Large intestine (tissue), 3 donors: ENCODE measurements around the gene MBTD1. TPM values are rescaled to one million over a fixed set of nuclear protein-coding genes. Genes with fewer than 3 reads are reported as not detected.

Experiments
- DNase-seq, 2 donors: peaks; one replicate each; pipeline versions ENCODE4 v3.0.0 to v3.0.0-alpha.2; 2013
- H3K27ac ChIP-seq: one replicate; pipeline ENCODE4 v1.5.1; 2013; ENCODE audit warnings: low read length
- H3K27me3 ChIP-seq: 2 replicates; pipeline ENCODE4 v1.6.1; 2013; ENCODE audit warnings: low read length; ENCODE audit not compliant: control insufficient read depth, insufficient read depth
- H3K36me3 ChIP-seq: 2 replicates; pipeline ENCODE4 v1.6.1; 2013; ENCODE audit warnings: low read length; ENCODE audit not compliant: control insufficient read depth, insufficient read depth
- H3K4me1 ChIP-seq: one replicate; pipeline ENCODE4 v1.6.1; 2013; ENCODE audit warnings: low read length; ENCODE audit not compliant: control insufficient read depth, insufficient read depth
- H3K4me3 ChIP-seq: one replicate; pipeline ENCODE4 v1.5.1; 2013; ENCODE audit warnings: low read length
- H3K9me3 ChIP-seq: one replicate; pipeline ENCODE4 v1.6.1; 2013; ENCODE audit warnings: mild to moderate bottlenecking, low read depth, low read length, moderate library complexity; ENCODE audit not compliant: control insufficient read depth
- WGBS: methylation state at CpG from one replicate; pipeline ENCODE4 v1.1.5; 2013; ENCODE audit warnings: low lambda C conversion rate; ENCODE audit not compliant: insufficient coverage; 5-methylcytosine and 5-hydroxymethylcytosine counted together
- polyA plus RNA-seq: library from polyadenylated mRNA; unstranded; fragments of 120-200 nt; gene quantifications from one replicate; pipeline ENCODE4 v1.2.1, GENCODE V29; 2013

Gene MBTD1
- polyA plus RNA-seq, 1 donor: 28.0 TPM

- DNase-seq: no peak
- Histone ChIP-seq H3K4me1 (peaks cover 8% of the 10 kb centered on the region), H3K4me3 (no peak overlapping the region), H3K36me3 (no peaks in the 10 kb centered on the region), H3K27me3 (no peaks in the 10 kb centered on the region), H3K27ac (no peak overlapping the region), H3K9me3 (no peaks in the 10 kb centered on the region)
- WGBS: 69% methylated on average over 2 of the region's 5 CpGs
Measured at GRCh38 chr17:51150932-51151331, 108.9 kb downstream of the MBTD1 start.

GRCh38 chr17:51149163-51149562, 110.7 kb downstream of the MBTD1 start:
- H3K27ac ChIP-seq: no peak overlapping the region
- H3K4me3 ChIP-seq: no peak overlapping the region
- no CpG with 5 or more reads among the region's 2 CpGs for WGBS
- H3K36me3 ChIP-seq: no peaks in the 10 kb centered on the region
- no peaks in the 10 kb centered on the region for H3K27me3 ChIP-seq
- no peak for DNase-seq
- H3K4me1 ChIP-seq: peaks cover 19% of the 10 kb centered on the region
- H3K9me3 ChIP-seq: no peaks in the 10 kb centered on the region

GRCh38 chr17:51147650-51148049, 112.2 kb downstream of the MBTD1 start:
- Histone ChIP-seq H3K27me3 (no peaks in the 10 kb centered on the region), H3K4me3 (no peak overlapping the region), H3K36me3 (no peaks in the 10 kb centered on the region), H3K9me3 (no peaks in the 10 kb centered on the region), H3K27ac (no peak overlapping the region), H3K4me1 (peaks cover 25% of the 10 kb centered on the region)
- WGBS: no CpG with 5 or more reads among the region's 4 CpGs
- DNase-seq: no peak

GRCh38 chr17:51144266-51145022, 115.4 kb downstream of the MBTD1 start:
- Histone ChIP-seq H3K4me1 (peaks cover 36% of the 10 kb centered on the region), H3K36me3 (no peaks in the 10 kb centered on the region), H3K4me3 (no peak overlapping the region), H3K27me3 (no peaks in the 10 kb centered on the region), H3K9me3 (no peaks in the 10 kb centered on the region), H3K27ac (peak overlapping the region; percentile 29)
- WGBS: no CpG with 5 or more reads among the region's 6 CpGs
- peak in 1 of 2 donors; percentile 35 for DNase-seq

GRCh38 chr17:51142597-51142996, 117.3 kb downstream of the MBTD1 start:
- WGBS: 100% methylated on average over 2 of the region's 2 CpGs

GRCh38 chr17:51135956-51136355, 123.9 kb downstream of the MBTD1 start:
- H3K4me3 ChIP-seq: no peak overlapping the region
- H3K36me3 ChIP-seq: no peaks in the 10 kb centered on the region
- no peaks in the 10 kb centered on the region for H3K9me3 ChIP-seq
- peaks cover 31% of the 10 kb centered on the region for H3K4me1 ChIP-seq
- DNase-seq: no peak
- no CpG with 5 or more reads among the region's 3 CpGs for WGBS
- no peaks in the 10 kb centered on the region for H3K27me3 ChIP-seq
- H3K27ac ChIP-seq: no peak overlapping the region

More at GRCh38 chr17:51142597-51142996, 117.3 kb downstream of the MBTD1 start:
- peaks cover 40% of the 10 kb centered on the region for H3K4me1 ChIP-seq
- H3K27me3 ChIP-seq: no peaks in the 10 kb centered on the region
- H3K36me3 ChIP-seq: no peaks in the 10 kb centered on the region
- no peak overlapping the region for H3K4me3 ChIP-seq
- no peaks in the 10 kb centered on the region for H3K9me3 ChIP-seq
- DNase-seq: no peak
- H3K27ac ChIP-seq: no peak overlapping the region

- H3K4me1 ChIP-seq: peaks cover 16% of the 10 kb centered on the region
- no peaks in the 10 kb centered on the region for H3K27me3 ChIP-seq
- H3K27ac ChIP-seq: peak overlapping the region; percentile 25
- H3K4me3 ChIP-seq: no peak overlapping the region
- H3K9me3 ChIP-seq: no peaks in the 10 kb centered on the region
- peak in 1 of 2 donors; percentile 39 for DNase-seq
- no CpG with 5 or more reads among the region's 2 CpGs for WGBS
- H3K36me3 ChIP-seq: no peaks in the 10 kb centered on the region
Measured at GRCh38 chr17:51133365-51133764, 126.5 kb downstream of the MBTD1 start.

- H3K27me3 ChIP-seq: no peaks in the 10 kb centered on the region
- peaks cover 20% of the 10 kb centered on the region for H3K4me1 ChIP-seq
- peak overlapping the region; percentile 25 for H3K27ac ChIP-seq
- no peaks in the 10 kb centered on the region for H3K9me3 ChIP-seq
- H3K36me3 ChIP-seq: no peaks in the 10 kb centered on the region
- peak in 1 of 2 donors; percentile 59 for DNase-seq
- H3K4me3 ChIP-seq: no peak overlapping the region
Measured at GRCh38 chr17:51132964-51133319, 126.9 kb downstream of the MBTD1 start.

GRCh38 chr17:51128076-51128475, 131.8 kb downstream of the MBTD1 start:
- Histone ChIP-seq H3K4me3 (no peak overlapping the region), H3K9me3 (no peaks in the 10 kb centered on the region), H3K36me3 (no peaks in the 10 kb centered on the region), H3K4me1 (peaks cover 39% of the 10 kb centered on the region), H3K27me3 (no peaks in the 10 kb centered on the region), H3K27ac (no peak overlapping the region)
- 100% methylated on average over 1 of the region's 3 CpGs for WGBS
- DNase-seq: peak in 1 of 2 donors; percentile 35
